T-helper 17 cell (primary cell): Measurements from ENCODE around the gene MACROD2. TPM values are rescaled to one million over a fixed set of nuclear protein-coding genes. Genes with fewer than 3 reads are reported as not detected.

Source experiments
- ATAC-seq: fragments of 150-1000 bp; cut with Tn5 transposase; 2 replicates; pipeline ENCODE4 v1.10.0; 2021; ENCODE audit warnings: mild to moderate bottlenecking, moderate library complexity
- DNase-seq, 3 donors: peaks; one replicate each; pipeline versions ENCODE4 v3.0.0 to v3.0.0-alpha.2; 2020 to 2021
- H3K9me3 ChIP-seq: one replicate; pipeline ENCODE4 v1.7.0; 2013; ENCODE audit warnings: low read length, mild to moderate bottlenecking; ENCODE audit not compliant: control insufficient read depth, poor library complexity, severe bottlenecking
- H3K27ac Mint-ChIP-seq: one replicate; pipeline ENCODE4 v1.8.0; 2022; ENCODE audit warnings: mild to moderate bottlenecking, moderate library complexity, mixed read lengths
- H3K27me3 Mint-ChIP-seq: one replicate; pipeline ENCODE4 v1.8.0; 2022; ENCODE audit warnings: mixed read lengths
- H3K36me3 Mint-ChIP-seq: one replicate; pipeline ENCODE4 v1.8.0; 2022; ENCODE audit warnings: low read depth, mixed read lengths
- H3K4me1 Mint-ChIP-seq: one replicate; pipeline ENCODE4 v1.8.0; 2022; ENCODE audit warnings: mild to moderate bottlenecking, mixed read lengths
- H3K4me3 Mint-ChIP-seq: one replicate; pipeline ENCODE4 v1.8.0; 2022; ENCODE audit warnings: mild to moderate bottlenecking, moderate library complexity, mixed read lengths
- total RNA-seq, 4 donors: library from RNA in 2 of 4; stranded (reverse) in 2 of 4; gene quantifications; one replicate each; pipeline ENCODE4 v1.2.3 and lab custom pipeline; 2022 to 2026

Gene MACROD2
- total RNA-seq, 2 donors from 2014 or later, result 0.85 TPM; not detected in 1

DNA sequence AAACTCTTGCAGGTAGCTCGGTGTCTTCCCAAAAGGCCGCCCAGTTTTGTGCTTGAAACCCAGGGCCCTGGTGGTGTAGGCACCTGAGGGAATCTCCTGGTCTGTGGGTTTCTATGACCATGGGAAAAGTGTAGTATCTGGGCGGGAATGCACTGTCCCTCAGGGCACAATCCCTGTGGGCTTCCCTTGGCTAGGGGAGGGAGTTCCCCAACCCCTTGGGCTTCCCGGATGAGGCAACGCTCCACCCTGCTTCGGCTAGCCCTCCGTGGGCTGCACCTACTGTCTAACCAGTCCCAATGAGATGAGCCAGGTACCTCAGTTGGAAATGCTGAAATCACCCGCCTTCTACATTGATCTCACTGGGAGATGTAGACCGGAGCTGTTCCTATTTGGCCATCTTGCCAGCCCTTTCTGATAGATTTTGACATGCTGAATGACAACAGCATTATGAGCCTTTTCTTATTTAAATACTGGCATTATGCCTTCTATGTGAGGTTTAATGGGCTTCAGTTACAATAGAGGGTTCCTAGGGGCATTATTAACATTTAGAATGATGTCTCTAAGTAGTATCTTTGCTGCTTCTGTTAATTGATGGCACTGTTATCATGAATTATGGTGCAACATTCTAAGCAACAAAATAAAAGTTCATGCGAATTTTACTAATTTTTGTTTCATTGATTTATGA lies 475.8 kb downstream of the MACROD2 start:
- Mint-ChIP-seq H3K27ac (no peak overlapping the region), H3K4me3 (no peak overlapping the region), H3K4me1 (no peaks in the 10 kb centered on the region), H3K27me3 (no peaks in the 10 kb centered on the region), H3K36me3 (no peaks in the 10 kb centered on the region)
- ATAC-seq (no peak), DNase-seq (no peak)
- H3K9me3 ChIP-seq, result no peaks in the 10 kb centered on the region

GRCh38 chr20:14477125-14477524 lies 481.8 kb downstream of the MACROD2 start:
- no peak for DNase-seq
- Mint-ChIP-seq H3K27ac (no peak overlapping the region), H3K27me3 (no peaks in the 10 kb centered on the region), H3K4me1 (no peaks in the 10 kb centered on the region), H3K4me3 (no peak overlapping the region), H3K36me3 (no peaks in the 10 kb centered on the region)
- H3K9me3 ChIP-seq, result no peaks in the 10 kb centered on the region
- ATAC-seq, result no peak

DNA sequence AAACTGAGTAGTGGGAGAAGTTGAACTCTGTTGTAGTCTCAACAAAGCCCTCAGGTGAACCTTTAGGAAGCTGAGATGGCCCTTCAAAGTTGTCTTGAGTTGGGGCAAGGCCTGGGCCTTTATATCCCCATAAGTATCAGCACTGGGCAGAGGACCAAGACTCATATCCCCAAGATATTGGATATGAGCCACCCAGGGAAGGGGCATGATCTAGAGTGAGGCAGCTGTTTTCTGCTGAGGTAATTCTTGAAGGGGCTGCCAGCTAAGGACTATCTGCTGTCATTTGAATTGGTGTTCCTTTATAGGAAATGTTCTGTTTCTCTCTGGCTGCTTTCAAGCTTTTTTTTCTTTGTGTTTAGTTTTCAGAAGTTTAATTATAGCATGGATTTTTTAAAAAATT lies 482.8 kb downstream of the MACROD2 start:
- H3K36me3 Mint-ChIP-seq, result no peaks in the 10 kb centered on the region
- H3K9me3 ChIP-seq, result no peaks in the 10 kb centered on the region
- DNase-seq, result no peak
- H3K4me1 Mint-ChIP-seq, result no peaks in the 10 kb centered on the region
- no peak for ATAC-seq
- H3K4me3 Mint-ChIP-seq, result no peak overlapping the region
- H3K27me3 Mint-ChIP-seq, result no peaks in the 10 kb centered on the region
- H3K27ac Mint-ChIP-seq, result no peak overlapping the region

- no peak overlapping the region for H3K4me3 Mint-ChIP-seq
- H3K27ac Mint-ChIP-seq, result no peak overlapping the region
- no peaks in the 10 kb centered on the region for H3K36me3 Mint-ChIP-seq
- DNase-seq (no peak), ATAC-seq (no peak)
- no peaks in the 10 kb centered on the region for H3K4me1 Mint-ChIP-seq
- H3K9me3 ChIP-seq, result no peaks in the 10 kb centered on the region
- no peaks in the 10 kb centered on the region for H3K27me3 Mint-ChIP-seq
Measured at GRCh38 chr20:14481863-14482262, 486.5 kb downstream of the MACROD2 start.

DNA sequence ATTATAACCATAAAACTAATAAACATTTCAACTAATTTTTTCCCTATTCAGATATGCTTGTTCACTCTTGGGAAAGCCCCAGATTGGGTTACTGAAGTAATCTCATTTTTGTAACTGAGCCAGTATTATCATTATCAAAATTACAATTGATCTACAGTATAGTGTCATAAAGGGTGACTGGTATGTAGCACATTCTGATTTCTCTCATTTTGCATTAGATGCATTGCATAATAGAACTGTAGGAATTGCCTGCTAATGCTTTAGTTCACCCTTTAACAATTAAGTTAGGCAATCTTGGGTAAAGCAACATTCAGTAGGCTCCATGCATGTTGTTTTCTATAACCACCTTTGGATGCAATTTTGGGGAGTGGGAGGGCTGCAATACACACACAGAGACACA lies 492.9 kb downstream of the MACROD2 start:
- Mint-ChIP-seq H3K27ac (no peak overlapping the region), H3K4me3 (no peak overlapping the region), H3K27me3 (no peaks in the 10 kb centered on the region), H3K36me3 (no peaks in the 10 kb centered on the region), H3K4me1 (no peaks in the 10 kb centered on the region)
- no peak for ATAC-seq
- DNase-seq, result no peak
- no peaks in the 10 kb centered on the region for H3K9me3 ChIP-seq

DNA sequence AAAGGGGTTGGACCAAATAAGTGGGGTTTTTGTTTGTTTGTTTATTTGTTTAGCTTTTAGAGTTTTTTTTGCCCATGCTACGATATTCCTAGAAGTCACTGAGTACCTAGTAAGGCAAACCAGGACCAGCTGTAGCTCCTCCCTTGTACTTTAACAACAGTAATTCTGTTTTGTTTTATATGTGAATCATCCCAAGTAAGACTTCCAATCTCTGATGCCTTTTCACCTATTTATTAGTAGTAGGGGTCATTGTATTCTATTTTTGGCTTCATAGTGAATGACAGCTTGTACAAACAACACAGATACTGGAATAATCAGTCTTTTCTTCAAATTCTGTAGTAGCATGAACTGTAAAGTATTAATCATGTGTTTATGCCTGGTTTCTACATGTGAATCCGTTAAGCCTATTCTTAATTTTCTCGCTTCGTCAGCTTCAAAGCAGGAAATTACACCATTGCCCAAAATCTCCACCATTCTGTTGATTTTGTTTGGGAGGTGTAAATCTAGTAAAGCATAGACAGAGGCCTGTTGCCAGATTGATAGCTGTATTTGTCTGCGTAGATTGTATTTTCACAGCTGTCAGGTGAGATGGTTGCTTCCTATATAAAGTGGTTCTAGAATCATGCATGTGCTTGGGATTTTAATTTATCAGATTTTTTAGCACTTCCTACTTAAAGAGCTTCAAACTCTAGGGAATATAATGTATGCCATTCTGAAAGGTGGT lies 493.6 kb downstream of the MACROD2 start:
- Mint-ChIP-seq H3K4me1 (no peaks in the 10 kb centered on the region), H3K27me3 (no peaks in the 10 kb centered on the region), H3K36me3 (no peaks in the 10 kb centered on the region), H3K4me3 (no peak overlapping the region), H3K27ac (no peak overlapping the region)
- no peak for ATAC-seq
- no peaks in the 10 kb centered on the region for H3K9me3 ChIP-seq
- no peak for DNase-seq

GRCh38 chr20:14489544-14489943 lies 494.2 kb downstream of the MACROD2 start:
- Mint-ChIP-seq H3K27me3 (no peaks in the 10 kb centered on the region), H3K4me1 (no peaks in the 10 kb centered on the region), H3K36me3 (no peaks in the 10 kb centered on the region), H3K4me3 (no peak overlapping the region), H3K27ac (no peak overlapping the region)
- no peaks in the 10 kb centered on the region for H3K9me3 ChIP-seq
- DNase-seq (no peak), ATAC-seq (no peak)

DNA sequence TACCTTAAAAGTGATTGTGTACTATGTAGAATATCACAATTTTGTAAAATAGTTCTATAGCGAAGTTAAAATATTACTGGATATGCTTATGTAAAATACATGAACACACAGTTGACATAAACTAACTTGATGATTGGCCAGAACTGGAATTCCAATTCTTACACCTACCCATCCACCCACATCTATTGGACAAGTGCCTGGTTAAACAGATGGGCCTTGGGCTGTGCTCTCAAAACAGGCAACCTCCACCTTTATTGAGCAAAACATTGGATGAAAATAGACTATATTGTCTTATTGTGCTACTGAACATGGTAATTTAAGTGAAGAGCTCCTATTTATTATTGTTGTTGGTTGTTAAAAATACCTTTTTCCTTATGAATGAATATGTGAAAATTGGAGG lies 496.1 kb downstream of the MACROD2 start:
- Mint-ChIP-seq H3K36me3 (no peaks in the 10 kb centered on the region), H3K4me1 (no peaks in the 10 kb centered on the region), H3K27ac (no peak overlapping the region), H3K27me3 (no peaks in the 10 kb centered on the region), H3K4me3 (no peak overlapping the region)
- ATAC-seq (no peak), DNase-seq (no peak)
- no peaks in the 10 kb centered on the region for H3K9me3 ChIP-seq

DNA sequence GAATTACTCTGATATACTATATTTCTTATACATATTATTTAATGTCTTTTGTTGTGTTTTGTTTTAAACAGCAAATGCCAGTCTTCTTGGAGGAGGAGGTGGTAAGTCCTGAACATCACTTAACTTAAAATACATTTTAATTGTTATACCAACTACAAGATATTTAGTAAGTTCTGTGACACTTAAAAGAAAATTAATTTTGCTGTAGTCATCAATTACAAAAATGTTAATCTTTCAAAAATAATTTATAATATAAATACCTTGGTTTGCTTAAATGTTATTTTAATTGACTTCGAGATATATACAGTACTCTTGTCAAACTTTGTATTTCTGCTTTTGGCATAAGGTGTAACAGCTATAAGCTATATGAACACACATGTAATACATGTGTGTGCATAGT lies 498.1 kb downstream of the MACROD2 start:
- H3K9me3 ChIP-seq, result no peaks in the 10 kb centered on the region
- no peak for ATAC-seq
- Mint-ChIP-seq H3K4me3 (no peak overlapping the region), H3K36me3 (no peaks in the 10 kb centered on the region), H3K27ac (no peak overlapping the region), H3K27me3 (no peaks in the 10 kb centered on the region), H3K4me1 (no peaks in the 10 kb centered on the region)
- no peak for DNase-seq

- Mint-ChIP-seq H3K4me1 (no peaks in the 10 kb centered on the region), H3K27ac (no peak overlapping the region), H3K36me3 (no peaks in the 10 kb centered on the region), H3K27me3 (no peaks in the 10 kb centered on the region), H3K4me3 (no peak overlapping the region)
- H3K9me3 ChIP-seq, result no peaks in the 10 kb centered on the region
- DNase-seq (no peak), ATAC-seq (no peak)
Measured at GRCh38 chr20:14494355-14494754, 499.0 kb downstream of the MACROD2 start.

DNA sequence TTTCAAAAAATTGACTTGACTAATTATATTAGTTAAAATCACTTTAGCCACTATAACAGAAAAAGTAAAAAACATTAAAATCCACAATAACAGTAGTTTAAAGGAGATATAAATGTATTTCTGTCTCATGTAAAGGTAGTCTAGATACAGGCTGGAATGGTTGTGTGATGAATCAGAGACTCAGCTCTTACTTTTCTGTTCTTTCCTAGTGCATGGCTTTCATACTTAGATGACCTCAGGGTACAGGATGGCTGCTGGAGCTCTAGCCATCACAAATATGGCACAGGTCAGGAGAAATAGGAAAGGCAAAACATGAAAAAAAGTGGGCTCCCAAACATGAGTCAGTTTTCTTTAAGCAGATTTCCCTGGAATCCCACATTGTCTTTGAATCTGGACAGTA lies 499.8 kb downstream of the MACROD2 start:
- no peak overlapping the region for H3K27ac Mint-ChIP-seq
- ATAC-seq (no peak), DNase-seq (no peak)
- no peaks in the 10 kb centered on the region for H3K9me3 ChIP-seq
- peaks cover 2% of the 10 kb centered on the region for H3K36me3 Mint-ChIP-seq
- no peaks in the 10 kb centered on the region for H3K4me1 Mint-ChIP-seq
- H3K4me3 Mint-ChIP-seq, result no peak overlapping the region
- H3K27me3 Mint-ChIP-seq, result no peaks in the 10 kb centered on the region

GRCh38 chr20:14497004-14497403 lies 501.7 kb downstream of the MACROD2 start:
- no peak overlapping the region for H3K27ac Mint-ChIP-seq
- no peaks in the 10 kb centered on the region for H3K4me1 Mint-ChIP-seq
- no peaks in the 10 kb centered on the region for H3K9me3 ChIP-seq
- ATAC-seq (no peak), DNase-seq (no peak)
- peaks cover 2% of the 10 kb centered on the region for H3K36me3 Mint-ChIP-seq
- no peaks in the 10 kb centered on the region for H3K27me3 Mint-ChIP-seq
- no peak overlapping the region for H3K4me3 Mint-ChIP-seq

- no peak for ATAC-seq
- H3K4me3 Mint-ChIP-seq, result no peak overlapping the region
- peaks cover 2% of the 10 kb centered on the region for H3K36me3 Mint-ChIP-seq
- H3K9me3 ChIP-seq, result no peaks in the 10 kb centered on the region
- H3K27me3 Mint-ChIP-seq, result no peaks in the 10 kb centered on the region
- no peak for DNase-seq
- no peaks in the 10 kb centered on the region for H3K4me1 Mint-ChIP-seq
- H3K27ac Mint-ChIP-seq, result no peak overlapping the region
Measured at GRCh38 chr20:14498772-14499171, 503.5 kb downstream of the MACROD2 start.

GRCh38 chr20:14505476-14505875 lies 510.2 kb downstream of the MACROD2 start:
- H3K4me3 Mint-ChIP-seq, result no peak overlapping the region
- no peaks in the 10 kb centered on the region for H3K27me3 Mint-ChIP-seq
- DNase-seq, result no peak
- H3K36me3 Mint-ChIP-seq, result no peaks in the 10 kb centered on the region
- no peak overlapping the region for H3K27ac Mint-ChIP-seq
- no peaks in the 10 kb centered on the region for H3K9me3 ChIP-seq
- H3K4me1 Mint-ChIP-seq, result no peaks in the 10 kb centered on the region
- ATAC-seq, result no peak
